Measurements from ENCODE around the gene FZD1.
A peak's percentile ranks its signal among the peaks of the same experiment; 100 is the strongest.
"Not testable (repeated sequence)": the region's sequence is repeated elsewhere in the genome, so short reads cannot be mapped to it uniquely, and the experiment has no call there.

The FZD1 gene

DNA sequence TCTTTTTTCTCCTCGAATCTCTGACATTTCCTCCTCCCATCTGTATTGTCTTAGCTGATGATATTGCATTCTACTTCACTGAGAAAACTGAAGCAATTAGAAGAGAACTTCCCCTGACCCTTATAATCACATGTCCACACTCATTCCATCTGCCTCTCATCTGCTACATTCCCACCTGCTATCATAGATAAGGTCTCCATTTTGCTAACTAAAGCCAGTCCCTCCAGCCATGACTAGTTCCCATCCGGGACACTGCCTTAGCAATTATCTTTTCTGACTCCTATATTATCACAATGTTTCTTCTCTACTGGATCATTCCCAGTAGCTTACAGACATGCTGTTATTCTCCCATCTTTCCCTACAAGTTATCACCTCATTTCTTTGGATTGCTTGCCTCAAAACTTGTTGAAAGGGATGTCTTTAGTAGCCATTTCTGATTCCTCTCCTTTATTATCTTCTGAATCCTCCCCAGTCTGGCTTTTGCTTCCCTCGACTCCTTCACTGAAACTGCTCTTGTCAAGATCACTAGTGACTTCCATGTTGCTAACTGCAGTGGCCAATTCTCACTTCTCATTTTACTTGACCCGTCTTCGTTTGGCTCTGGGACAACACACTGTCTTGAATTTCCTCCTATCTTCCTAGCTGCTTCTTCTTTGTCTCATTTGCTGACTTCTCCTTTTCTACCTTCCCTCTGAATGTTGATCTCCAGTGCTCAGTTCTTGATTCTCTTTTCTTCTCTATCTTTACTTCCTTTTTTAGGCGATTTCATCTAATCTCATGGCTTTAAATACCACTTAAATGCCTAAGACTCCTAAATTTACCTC lies 35.9 kb downstream of the FZD1 start:
- TF ChIP-seq, protein P1, sequence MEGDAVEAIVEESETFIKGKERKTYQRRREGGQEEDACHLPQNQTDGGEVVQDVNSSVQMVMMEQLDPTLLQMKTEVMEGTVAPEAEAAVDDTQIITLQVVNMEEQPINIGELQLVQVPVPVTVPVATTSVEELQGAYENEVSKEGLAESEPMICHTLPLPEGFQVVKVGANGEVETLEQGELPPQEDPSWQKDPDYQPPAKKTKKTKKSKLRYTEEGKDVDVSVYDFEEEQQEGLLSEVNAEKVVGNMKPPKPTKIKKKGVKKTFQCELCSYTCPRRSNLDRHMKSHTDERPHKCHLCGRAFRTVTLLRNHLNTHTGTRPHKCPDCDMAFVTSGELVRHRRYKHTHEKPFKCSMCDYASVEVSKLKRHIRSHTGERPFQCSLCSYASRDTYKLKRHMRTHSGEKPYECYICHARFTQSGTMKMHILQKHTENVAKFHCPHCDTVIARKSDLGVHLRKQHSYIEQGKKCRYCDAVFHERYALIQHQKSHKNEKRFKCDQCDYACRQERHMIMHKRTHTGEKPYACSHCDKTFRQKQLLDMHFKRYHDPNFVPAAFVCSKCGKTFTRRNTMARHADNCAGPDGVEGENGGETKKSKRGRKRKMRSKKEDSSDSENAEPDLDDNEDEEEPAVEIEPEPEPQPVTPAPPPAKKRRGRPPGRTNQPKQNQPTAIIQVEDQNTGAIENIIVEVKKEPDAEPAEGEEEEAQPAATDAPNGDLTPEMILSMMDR (IDR thresholded peaks at IDR 0.05; ENCODE audit: insufficient read depth, low read depth, low read length, missing control alignments), result no peak
- H3K4me3 ChIP-seq (ENCODE audit: low read length), result no peak overlapping the region
- no peak for DNase-seq (ENCODE audit: low read depth)

DNA sequence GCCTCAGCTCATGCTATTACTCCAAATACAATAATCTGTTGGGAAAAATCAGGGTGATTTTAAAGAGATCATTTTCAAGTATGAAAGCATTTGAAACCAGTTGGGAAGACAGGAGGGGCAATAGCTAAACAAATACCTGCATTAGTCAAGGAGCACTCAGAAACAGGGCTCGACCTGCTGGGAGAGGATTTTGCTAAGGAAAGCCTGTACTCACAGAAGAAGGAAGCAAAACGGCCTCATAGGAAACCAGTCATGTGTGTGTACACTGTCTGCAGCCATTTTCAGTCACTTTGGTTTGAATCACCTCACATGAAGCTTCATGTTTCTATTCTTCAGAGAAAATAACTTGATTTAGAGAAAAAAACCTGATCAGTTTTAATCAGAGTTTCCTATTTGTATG lies 38.6 kb downstream of the FZD1 start:
- H3K4me3 ChIP-seq (ENCODE audit: low read length), result no peak overlapping the region
- DNase-seq (ENCODE audit: low read depth), result peak; percentile 38
- TF ChIP-seq, protein P1 (IDR thresholded peaks at IDR 0.05; ENCODE audit: insufficient read depth, low read depth, low read length, missing control alignments), result no peak

DNA sequence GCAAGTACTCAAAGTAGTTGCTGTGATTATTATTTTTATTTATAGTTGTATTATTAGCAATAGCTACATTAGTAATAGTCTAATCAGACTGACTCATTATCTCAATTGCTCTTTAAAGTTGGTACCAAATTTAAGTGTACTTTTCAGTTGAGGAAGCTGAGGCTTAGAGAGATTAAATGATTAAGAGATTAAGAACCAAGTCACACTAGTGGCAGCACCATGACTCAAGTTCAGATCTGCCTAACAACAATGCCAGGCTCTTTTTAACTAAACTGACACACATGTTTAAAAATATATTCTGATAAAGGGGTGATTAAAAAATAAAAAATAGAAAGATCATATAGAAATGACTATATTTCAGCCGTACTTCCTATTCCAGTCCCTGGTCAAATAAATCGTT lies 42.0 kb downstream of the FZD1 start:
- peak; percentile 46 for DNase-seq (ENCODE audit: low read depth)
- TF ChIP-seq, protein P1 (IDR thresholded peaks at IDR 0.05; ENCODE audit: insufficient read depth, low read depth, low read length, missing control alignments), result no peak
- H3K4me3 ChIP-seq (ENCODE audit: low read length), result no peak overlapping the region

DNA sequence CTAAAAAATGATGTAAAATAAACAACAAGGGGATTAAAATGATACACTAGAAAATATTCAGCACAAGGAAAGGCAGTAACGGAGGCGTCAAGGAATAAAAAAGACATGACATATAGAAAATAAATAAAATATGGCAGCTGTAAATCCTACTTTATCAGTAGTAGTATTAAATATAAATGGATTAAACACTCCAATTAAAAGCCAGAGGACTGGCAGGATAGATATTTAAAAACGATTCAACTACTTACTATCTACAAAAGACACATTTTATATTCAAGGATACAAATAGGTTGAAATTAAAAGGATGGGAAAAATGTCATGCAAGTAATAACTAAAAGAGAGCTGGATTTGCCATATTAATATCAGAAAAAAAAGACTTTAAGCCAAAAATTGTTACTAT lies 43.2 kb downstream of the FZD1 start:
- no peak overlapping the region for H3K4me3 ChIP-seq (ENCODE audit: low read length)
- TF ChIP-seq, protein P1 (IDR thresholded peaks at IDR 0.05; ENCODE audit: insufficient read depth, low read depth, low read length, missing control alignments), result no peak
- no peak for DNase-seq (ENCODE audit: low read depth)

GRCh38 chr7:91308191-91308590 lies 44.0 kb downstream of the FZD1 start:
- not testable (repeated sequence) for H3K4me3 ChIP-seq (ENCODE audit: low read length); DNase-seq (ENCODE audit: low read depth)

GRCh38 chr7:91310830-91311460 lies 46.7 kb downstream of the FZD1 start:
- peak; percentile 47 for DNase-seq (ENCODE audit: low read depth)
- TF ChIP-seq, protein P1 (IDR thresholded peaks at IDR 0.05; ENCODE audit: insufficient read depth, low read depth, low read length, missing control alignments), result no peak
- no peak overlapping the region for H3K4me3 ChIP-seq (ENCODE audit: low read length)

GRCh38 chr7:91311839-91312238 lies 47.6 kb downstream of the FZD1 start:
- DNase-seq (ENCODE audit: low read depth), result no peak
- H3K4me3 ChIP-seq (ENCODE audit: low read length), result no peak overlapping the region
- TF ChIP-seq, protein P1 (IDR thresholded peaks at IDR 0.05; ENCODE audit: insufficient read depth, low read depth, low read length, missing control alignments), result no peak

Data from epithelial cell of esophagus (primary cell).